Measurements from ENCODE around the gene DHRS12.

DNA sequence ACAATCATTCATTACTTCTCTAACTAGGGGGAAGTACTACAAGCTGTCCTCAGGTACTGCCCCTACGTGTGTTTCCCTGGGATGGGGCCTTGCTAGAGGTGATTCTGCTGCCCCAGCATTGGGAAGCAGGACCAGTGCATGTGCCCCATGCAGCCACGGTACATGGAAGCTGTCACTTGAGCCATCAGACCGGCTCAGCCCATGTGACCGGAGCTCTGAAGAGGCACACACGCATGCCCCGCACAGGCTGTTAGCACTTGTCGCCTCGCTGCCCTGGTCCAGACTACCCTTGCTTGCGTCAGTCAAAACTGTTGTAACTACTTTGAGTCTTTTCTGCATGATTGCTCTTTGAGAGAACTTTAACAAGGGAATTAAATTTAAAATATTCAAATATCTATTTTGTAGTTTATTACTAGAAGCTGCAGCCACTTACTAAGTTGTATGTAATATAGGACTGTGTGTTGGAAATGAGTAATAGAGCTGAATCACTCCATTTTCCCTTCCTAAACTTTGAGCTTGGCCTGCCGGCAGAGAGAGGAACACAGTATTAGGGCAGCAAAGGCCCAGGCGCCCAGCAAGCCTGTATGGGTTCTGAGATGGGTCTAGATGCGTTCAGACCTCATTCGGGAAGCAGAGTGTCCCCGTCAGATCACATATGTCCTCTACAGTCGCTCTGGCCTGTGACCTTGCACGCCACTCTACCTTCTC, 42.2 kb downstream of the DHRS12 start:
- TF ChIP-seq, protein P1, sequence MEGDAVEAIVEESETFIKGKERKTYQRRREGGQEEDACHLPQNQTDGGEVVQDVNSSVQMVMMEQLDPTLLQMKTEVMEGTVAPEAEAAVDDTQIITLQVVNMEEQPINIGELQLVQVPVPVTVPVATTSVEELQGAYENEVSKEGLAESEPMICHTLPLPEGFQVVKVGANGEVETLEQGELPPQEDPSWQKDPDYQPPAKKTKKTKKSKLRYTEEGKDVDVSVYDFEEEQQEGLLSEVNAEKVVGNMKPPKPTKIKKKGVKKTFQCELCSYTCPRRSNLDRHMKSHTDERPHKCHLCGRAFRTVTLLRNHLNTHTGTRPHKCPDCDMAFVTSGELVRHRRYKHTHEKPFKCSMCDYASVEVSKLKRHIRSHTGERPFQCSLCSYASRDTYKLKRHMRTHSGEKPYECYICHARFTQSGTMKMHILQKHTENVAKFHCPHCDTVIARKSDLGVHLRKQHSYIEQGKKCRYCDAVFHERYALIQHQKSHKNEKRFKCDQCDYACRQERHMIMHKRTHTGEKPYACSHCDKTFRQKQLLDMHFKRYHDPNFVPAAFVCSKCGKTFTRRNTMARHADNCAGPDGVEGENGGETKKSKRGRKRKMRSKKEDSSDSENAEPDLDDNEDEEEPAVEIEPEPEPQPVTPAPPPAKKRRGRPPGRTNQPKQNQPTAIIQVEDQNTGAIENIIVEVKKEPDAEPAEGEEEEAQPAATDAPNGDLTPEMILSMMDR (IDR thresholded peaks at IDR 0.05): no peak
- no peak for TF ChIP-seq POLR2A (IDR thresholded peaks at IDR 0.05)

Measured in adrenal gland (tissue), 5 donors.